SU-DHL-6 (cell line): ENCODE data around the gene ENOX1.

Source experiments
- EZH2phosphoT487 ChIP-seq: fragments of 200-600 bp; sonication (generic), shearing (Covaris generic); conservative IDR thresholded peaks from 2 replicates; pipeline ENCODE4 v1.6.1; 2018; ENCODE audit warnings: mild to moderate bottlenecking, antibody characterized with exemption, low read length, moderate library complexity, mixed read lengths
- TF ChIP-seq, protein P1 (sequence below): fragments of 200-600 bp; sonication (generic); IDR thresholded peaks from one replicate; pipeline ENCODE4 v1.5.1; 2017; ENCODE audit warnings: antibody characterized with exemption, mild to moderate bottlenecking, low read length, moderate library complexity; ENCODE audit not compliant: insufficient read depth, poor library complexity, severe bottlenecking

DNA sequence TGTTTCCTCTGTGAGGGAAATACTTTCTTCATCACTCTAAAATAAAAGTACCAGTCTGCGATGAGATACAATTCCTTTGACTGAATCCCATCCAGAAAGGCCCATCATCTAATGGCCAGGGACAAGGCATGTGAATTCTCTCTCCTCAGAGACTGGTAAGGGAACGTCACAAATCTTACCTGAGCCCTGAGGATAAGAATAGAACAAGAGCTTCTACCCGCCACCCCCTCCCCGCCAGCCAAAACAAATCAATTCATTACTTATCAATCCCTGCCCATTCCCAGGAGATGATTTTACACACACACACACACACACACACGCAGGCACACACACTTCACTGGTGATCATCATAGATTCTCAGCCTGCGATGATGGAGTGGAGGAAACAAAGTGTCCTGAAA, 564.7 kb downstream of the ENOX1 start:
- no peak for TF ChIP-seq EZH2phosphoT487
- TF ChIP-seq, protein P1, sequence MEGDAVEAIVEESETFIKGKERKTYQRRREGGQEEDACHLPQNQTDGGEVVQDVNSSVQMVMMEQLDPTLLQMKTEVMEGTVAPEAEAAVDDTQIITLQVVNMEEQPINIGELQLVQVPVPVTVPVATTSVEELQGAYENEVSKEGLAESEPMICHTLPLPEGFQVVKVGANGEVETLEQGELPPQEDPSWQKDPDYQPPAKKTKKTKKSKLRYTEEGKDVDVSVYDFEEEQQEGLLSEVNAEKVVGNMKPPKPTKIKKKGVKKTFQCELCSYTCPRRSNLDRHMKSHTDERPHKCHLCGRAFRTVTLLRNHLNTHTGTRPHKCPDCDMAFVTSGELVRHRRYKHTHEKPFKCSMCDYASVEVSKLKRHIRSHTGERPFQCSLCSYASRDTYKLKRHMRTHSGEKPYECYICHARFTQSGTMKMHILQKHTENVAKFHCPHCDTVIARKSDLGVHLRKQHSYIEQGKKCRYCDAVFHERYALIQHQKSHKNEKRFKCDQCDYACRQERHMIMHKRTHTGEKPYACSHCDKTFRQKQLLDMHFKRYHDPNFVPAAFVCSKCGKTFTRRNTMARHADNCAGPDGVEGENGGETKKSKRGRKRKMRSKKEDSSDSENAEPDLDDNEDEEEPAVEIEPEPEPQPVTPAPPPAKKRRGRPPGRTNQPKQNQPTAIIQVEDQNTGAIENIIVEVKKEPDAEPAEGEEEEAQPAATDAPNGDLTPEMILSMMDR = no peak
